Stimulated activated CD8-positive, alpha-beta memory T cell treated with anti-CD3 and anti-CD28 coated beads, Interleukin-12 subunit alpha, Interleukin-12 subunit beta, amount 100 ng/mL, for 24 hours (primary cell): Measurements from ENCODE around the gene DGCR6L.
"Not testable (repeated sequence)": the region's sequence is repeated elsewhere in the genome, so short reads cannot be mapped to it uniquely, and the experiment has no call there.

Experiments
- DNase-seq: peaks from one replicate; pipeline ENCODE4 v3.0.0-alpha.2; 2020; ENCODE audit errors: extremely low read depth

The DGCR6L gene

DNA sequence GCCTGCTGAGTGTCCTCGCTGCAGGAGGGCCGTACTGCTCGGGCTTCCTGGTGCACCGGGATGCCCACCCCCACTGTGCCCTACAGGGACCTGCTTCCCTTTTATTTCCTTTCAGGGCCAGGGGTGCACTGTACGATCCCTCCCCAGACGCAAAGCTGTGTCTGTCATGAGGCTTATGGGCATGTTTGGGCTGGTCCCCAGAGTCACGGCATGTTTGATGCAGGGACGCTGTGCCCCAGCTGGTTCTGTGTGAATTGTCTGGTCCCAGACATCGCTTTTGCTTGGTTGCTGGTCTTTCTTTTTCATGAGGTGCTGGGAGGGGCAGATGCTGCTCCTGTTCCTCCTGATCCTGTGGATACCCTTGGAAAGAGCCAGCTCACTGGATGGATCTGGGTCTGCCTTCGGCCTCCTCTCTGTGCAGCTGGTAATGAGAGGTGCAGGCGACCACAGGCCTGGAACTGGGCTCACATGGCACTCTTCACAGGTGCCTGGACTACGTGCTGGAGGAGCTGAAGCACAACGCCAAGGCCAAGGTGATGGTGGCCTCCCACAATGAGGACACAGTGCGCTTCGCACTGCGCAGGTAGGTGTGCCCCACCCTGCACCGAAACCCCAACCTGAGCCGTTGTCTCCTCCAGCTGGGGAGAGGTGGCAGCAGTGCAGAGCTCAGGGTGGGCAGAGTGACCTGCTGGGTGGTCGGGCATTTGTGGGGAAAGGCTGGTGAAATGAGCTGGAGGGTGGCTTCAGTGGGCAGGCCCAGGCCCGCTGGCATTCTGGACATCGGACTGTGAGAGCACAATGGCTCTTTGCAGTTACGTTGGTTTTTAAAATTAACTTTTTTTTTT is 10.8 kb downstream of the DGCR6L start:
- DNase-seq: not testable (repeated sequence)

- not testable (repeated sequence) for DNase-seq
Measured at GRCh38 chr22:20307448-20308447, 12.1 kb downstream of the DGCR6L start.

GRCh38 chr22:20306646-20307447 is 13.0 kb downstream of the DGCR6L start:
- not testable (repeated sequence) for DNase-seq

DNA sequence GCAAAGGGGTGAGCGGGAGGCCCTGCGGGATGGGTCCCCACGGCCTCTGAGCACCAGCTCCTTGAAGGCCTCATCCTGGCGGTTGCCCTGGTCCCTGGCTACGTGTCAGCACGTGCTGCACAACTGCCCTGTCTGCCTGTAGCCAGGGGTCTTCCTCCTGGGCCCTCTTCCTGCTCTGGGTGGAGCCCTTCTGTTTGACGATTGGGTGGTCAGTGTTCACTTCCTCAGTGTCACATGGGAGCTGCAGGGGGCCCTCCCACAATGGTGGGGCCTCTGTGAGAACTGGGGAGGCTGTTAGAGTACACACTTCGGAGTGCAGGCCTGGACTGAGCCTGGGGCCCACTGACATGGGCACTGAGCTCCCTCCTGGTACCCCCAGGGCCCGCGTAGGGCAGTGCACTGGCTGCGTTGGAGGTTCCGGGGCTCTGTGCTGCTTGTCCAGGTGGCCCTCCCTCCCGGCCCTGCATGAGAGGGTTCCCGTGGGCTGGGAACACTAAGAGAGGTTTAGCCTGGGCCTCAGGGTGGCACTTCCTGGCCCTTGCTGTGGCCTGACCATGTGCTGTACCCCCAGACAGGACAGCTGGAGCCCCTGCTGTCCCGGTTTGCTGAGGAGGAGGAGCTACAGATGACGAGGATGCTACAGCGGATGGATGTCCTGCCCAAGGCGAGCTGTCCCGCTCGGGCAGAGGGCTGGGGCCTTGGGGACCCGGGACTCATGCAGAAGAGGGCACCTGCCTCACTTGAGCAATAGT is 13.8 kb downstream of the DGCR6L start:
- no peak for DNase-seq

DNA sequence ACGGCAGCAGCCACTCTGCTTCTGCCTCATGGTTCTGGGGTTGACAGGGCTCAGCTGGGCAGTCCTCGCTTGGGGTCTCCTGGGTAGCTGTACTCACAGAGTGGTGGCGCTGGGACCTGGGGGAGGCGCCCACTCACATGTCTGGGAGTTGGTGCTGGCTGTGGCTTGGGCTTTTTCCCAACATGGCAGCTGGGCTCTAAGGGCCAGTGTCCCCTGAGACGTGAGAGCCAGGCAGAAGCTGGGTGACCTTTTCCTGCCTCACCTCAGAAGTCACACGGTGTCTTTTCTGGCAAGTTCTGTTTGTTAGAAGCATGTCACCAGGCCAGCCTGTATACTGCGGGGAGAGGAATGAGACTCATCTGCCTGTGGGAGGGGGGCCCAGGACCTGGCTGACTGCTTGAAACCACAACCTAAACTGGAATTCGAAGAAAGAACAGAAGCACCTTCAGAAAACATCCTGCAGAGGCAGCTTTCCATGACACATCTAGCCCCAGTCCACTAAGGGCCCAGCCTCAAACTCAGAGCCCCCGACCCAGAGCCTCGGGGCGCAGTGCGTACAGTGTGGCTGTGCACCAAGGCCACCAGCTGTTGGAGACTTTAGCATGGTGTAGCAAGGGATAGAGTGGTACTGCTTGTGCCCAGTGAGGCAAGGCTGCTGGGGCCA is 14.5 kb downstream of the DGCR6L start:
- not testable (repeated sequence) for DNase-seq

DNA sequence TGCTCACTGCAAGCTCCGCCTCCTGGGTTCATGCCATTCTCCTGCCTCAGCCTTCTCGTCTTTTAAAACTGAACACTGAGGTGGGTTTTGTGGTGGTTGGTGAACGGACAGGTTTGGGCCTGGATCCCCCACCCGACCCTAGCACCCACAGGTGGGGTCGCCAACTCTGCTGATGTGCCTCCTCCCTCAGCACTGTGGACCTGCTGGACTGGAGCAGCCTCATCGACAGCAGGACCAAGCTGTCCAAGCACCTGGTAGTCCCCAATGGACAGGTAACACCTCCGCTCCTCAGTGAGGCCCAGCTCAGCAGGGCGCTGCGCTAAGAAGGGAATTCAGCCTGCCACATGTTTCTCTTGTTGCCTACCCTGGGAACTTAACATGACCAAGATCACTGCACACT is 15.2 kb downstream of the DGCR6L start:
- DNase-seq: no peak

- DNase-seq: not testable (repeated sequence)
Measured at GRCh38 chr22:20303229-20303534, 16.7 kb downstream of the DGCR6L start.

DNA sequence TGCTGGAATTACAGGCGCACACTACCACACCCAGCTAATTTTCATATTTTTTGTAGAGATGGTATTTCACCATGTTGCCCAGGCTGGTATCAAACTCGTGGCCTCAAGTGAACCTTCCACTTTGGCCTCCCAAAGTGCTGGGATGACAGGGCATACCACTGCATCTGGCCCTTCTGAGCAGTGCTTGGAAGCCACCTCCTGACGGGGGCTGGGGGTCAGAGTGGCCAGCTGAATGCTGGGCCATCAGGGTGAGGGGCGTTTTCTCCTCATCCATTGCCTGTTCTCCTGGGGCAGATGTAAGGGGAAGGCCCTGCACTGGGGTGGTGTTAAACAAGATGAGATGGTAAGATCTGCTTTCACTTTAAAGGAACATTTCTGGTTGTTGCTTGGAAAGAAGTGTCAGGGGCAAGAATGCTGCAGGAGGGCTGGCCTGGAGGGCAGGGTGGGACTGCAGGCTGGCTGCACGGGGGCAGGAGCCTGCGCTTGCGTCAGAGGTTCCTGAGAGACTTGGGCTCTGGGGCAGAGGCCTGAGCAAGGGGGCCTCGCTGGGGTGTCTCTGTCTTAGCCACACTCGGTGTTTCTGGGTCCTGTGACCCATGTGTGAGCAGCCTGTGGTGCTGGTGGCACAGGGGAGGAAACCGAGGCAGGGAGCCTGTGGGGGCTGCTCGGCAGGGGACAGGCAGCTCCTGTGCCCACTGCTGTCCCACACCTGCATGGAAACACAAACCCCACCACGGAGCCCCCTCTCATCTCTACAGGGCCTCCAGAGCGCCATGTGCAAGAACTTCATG is 17.2 kb downstream of the DGCR6L start:
- no peak for DNase-seq

- DNase-seq: no peak
Measured at GRCh38 chr22:20299746-20300136, 20.1 kb downstream of the DGCR6L start.

DNA sequence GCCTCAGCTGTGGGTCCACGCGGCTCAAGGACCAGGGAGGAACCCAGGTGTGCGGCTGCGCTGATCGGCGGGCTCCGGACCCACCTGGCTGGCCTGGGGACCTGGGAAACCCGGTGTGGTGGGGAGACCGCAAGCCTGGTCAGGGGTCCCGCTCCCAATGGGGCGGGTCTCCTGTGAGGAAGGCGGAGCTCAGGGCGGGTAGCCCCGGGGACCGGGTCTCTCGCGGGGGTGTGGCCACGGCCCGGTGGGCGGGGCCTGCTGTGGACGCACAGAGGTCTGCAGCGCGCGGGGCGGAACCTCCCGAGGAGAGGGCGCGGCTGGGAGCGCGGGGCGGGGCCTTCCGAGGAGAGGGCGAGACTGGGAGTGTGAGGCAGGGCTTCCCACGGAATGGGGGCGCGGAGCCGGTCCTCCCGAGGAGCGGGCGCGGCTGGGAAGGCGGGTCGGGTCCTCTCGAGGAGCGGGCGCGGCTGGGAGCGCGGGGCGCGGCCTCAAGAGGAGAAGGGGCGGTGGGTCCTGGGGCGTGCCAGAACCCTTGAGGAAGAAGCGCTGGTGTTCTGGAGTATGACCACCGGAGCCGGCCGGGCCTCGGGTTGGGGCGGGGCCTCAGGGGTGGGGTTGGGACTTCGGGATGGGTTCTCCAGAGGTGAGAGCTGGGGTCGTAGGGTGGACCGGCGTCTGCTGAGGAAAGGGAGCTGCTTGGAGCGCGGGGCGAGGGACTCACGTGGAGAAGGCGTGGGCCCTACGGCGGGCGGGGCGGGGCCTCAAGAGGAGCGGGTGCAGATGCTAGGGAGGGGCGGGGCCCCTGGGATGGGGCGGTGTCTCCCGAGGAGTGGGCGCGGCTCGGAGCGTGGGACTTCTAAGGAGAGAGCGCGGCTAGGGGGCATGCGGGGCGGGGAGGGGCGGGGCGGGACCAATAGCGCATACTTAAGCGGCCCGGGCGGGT is 20.8 kb downstream of the DGCR6L start:
- peak; percentile 77 for DNase-seq

- no peak for DNase-seq
Measured at GRCh38 chr22:20298110-20298802, 21.6 kb downstream of the DGCR6L start.

DNA sequence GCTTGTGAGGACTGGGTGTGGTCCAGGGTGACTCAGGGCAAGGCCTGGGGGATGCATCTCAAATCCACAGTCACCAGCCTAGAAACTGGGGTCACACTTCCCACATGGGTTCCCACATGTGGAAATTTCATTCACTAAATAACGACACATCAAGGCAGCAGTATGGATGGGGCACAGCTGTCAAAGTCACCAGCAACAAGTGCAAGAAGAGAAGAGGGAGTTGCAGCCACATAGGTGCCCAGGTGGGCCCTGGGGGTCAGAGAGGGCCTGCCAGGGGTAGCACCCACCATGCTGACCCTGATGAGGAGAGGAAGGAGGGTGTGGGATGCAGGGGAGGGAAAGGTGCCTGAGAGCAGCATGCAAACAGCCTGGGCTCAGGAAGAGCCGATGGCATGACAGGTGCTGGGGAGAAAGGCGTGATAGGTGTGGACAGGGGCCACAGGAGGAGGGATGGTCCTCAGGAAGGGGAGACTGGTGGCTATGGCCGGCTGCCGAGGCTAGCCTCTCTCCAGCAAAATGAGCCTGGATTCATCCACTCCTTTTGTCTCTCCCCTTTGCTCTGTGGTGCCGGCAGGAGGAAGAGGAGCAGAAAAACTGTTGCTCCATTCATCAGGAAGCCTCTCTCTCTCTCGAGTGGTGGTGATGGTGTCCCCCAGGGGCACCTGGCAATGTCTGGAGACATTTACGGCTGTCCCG is 22.3 kb downstream of the DGCR6L start:
- DNase-seq: no peak

DNA sequence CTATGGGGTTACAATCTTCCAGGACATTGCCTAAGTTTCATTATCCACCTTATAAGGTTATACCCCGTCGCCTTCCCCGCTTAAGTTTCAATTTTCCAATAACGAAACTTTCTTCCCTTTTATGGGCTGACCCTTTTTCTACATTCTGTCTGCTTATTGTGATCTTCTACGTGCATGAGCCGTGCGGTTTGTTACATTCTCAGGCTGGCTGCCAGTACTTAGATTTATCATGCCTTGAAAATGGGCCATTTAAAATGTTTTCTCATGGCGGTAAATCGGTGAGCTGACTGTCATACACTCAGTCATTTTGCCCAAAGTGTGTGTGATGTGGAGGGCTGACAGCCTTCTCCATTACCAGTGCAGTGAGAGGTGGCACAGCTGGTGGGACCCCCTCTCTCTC is 23.3 kb downstream of the DGCR6L start:
- DNase-seq: no peak

GRCh38 chr22:20295262-20296064 is 24.4 kb downstream of the DGCR6L start:
- no peak for DNase-seq

- DNase-seq: no peak
Measured at GRCh38 chr22:20292673-20293232, 27.1 kb downstream of the DGCR6L start.

GRCh38 chr22:20292108-20292507 is 27.8 kb downstream of the DGCR6L start:
- DNase-seq: no peak
